Pancreas (tissue), 10 donors: Measurements from ENCODE around the gene TMEM45A. TPM values are rescaled to one million over a fixed set of nuclear protein-coding genes. Genes with fewer than 3 reads are reported as not detected.
A peak's percentile ranks its signal among the peaks of the same experiment; 100 is the strongest.
"Not testable (repeated sequence)": the region's sequence is repeated elsewhere in the genome, so short reads cannot be mapped to it uniquely, and the experiment has no call there.

Source experiments
- ATAC-seq, 4 donors: fragments of 200-7000 bp; cut with Tn5 transposase; one replicate each; pipeline versions ENCODE4 v1.8.0 to v1.9.1; 2020; ENCODE audit warnings: mild to moderate bottlenecking in 4 of 4, moderate library complexity in 4 of 4
- DNase-seq, 6 donors: peaks; one replicate each; pipeline ENCODE4 v3.0.0-alpha.2; 2020
- FAIRE-seq: peaks from 2 replicates; lab custom pipeline; 2012; peaks lifted over from hg19 to GRCh38; lab: Jason Lieb, UNC
- H3K27ac ChIP-seq, 4 donors: fragments of 200-600 bp; sonication (generic); 1 replicate in 3 of 4; 2 replicates in 1 of 4; pipeline versions ENCODE4 v1.5.0 to v1.8.0; 2020
- H3K27me3 ChIP-seq, 4 donors: fragments of 200-600 bp; one replicate each; pipeline ENCODE4 v1.8.0; 2021
- H3K36me3 ChIP-seq, 3 donors: fragments of 200-600 bp; sonication (generic) in 1 of 3; one replicate each; pipeline versions ENCODE4 v1.5.0 to v1.8.0; 2020 to 2021
- H3K4me1 ChIP-seq, 3 donors: fragments of 200-600 bp; one replicate each; pipeline ENCODE4 v1.8.0; 2021
- H3K4me3 ChIP-seq, 4 donors: fragments of 200-600 bp; sonication (generic) in 2 of 4; one replicate each; pipeline versions ENCODE4 v1.5.0 to v1.8.0; 2020 to 2021
- H3K9me3 ChIP-seq, 4 donors: fragments of 200-600 bp; one replicate each; pipeline ENCODE4 v1.8.0; 2021
- WGBS, 2 donors: extraction: QIAGEN DNeasy Blood & Tissue Kit; methylation state at CpG; one replicate each; pipeline ENCODE4 v1.1.7; 2013; 5-methylcytosine and 5-hydroxymethylcytosine counted together
- intact Hi-C, 3 donors: fragments of 100-400 bp; cut with DNase I; formaldehyde crosslinking; loops; one replicate each; pipeline versions ENCODE4 v1.11.1 to v1.14.2; 2022
- polyA plus RNA-seq, 2 donors: library from polyadenylated mRNA; stranded (reverse); fragments of 200-250 nt; gene quantifications; one replicate each; pipeline ENCODE4 v1.2.3, GENCODE V29; 2013
- total RNA-seq, 6 donors: library from RNA; stranded (reverse); fragmentation: NEBNext Ultra II Directional in 4 of 6; extraction: Animal tissue kit (Norgen Biotek cat#: 25700) in 4 of 6; gene quantifications; one replicate each; pipeline versions ENCODE4 v1.2.1 to v1.2.4, GENCODE V29; 2021 to 2023
- TF ChIP-seq, protein P1 (sequence below), 4 donors: fragments of 200-600 bp; sonication (generic) in 3 of 4; IDR thresholded peaks; one replicate each; pipeline versions ENCODE4 v1.5.0 to v1.8.0; 2021; ENCODE audit warnings: antibody characterized with exemption in 4 of 4
- donor health status: healthy with polysubstance abuse.
- donor health status: DM: no; HTN: no; CAD: no; lungs with moderate emphysema.
- donor health status: DM: no; HTN: no; CAD: no.
- donor health status: control.
- donor health status: control.
- donor health status: Bipolar disorder and iron deficiency.
- donor health status: DM: yes; HTN: yes; CAD: no.
- donor health status: DM: no; HTN: no; CAD: no.
- donor health status: DM: no; HTN: no; CAD: no.
- donor health status: DM: yes; HTN: yes; CAD: no.

TMEM45A gene
- total and polyA plus RNA-seq, 8 donors: 4.2 to 15.1 (median 8.6) TPM

GRCh38 chr3:100468676-100469075, 23.7 kb upstream of the TMEM45A start:
- no peaks in the 10 kb centered on the region for H3K36me3 ChIP-seq
- no peak overlapping the region for H3K27ac ChIP-seq
- DNase-seq: no peak
- ATAC-seq: no peak
- 91 to 96% methylated on average over 2 of the region's 2 CpGs for WGBS, 2 donors
- no peaks in the 10 kb centered on the region for H3K4me1 ChIP-seq
- H3K4me3 ChIP-seq: no peak overlapping the region
- no peak for FAIRE-seq
- TF ChIP-seq, protein P1, sequence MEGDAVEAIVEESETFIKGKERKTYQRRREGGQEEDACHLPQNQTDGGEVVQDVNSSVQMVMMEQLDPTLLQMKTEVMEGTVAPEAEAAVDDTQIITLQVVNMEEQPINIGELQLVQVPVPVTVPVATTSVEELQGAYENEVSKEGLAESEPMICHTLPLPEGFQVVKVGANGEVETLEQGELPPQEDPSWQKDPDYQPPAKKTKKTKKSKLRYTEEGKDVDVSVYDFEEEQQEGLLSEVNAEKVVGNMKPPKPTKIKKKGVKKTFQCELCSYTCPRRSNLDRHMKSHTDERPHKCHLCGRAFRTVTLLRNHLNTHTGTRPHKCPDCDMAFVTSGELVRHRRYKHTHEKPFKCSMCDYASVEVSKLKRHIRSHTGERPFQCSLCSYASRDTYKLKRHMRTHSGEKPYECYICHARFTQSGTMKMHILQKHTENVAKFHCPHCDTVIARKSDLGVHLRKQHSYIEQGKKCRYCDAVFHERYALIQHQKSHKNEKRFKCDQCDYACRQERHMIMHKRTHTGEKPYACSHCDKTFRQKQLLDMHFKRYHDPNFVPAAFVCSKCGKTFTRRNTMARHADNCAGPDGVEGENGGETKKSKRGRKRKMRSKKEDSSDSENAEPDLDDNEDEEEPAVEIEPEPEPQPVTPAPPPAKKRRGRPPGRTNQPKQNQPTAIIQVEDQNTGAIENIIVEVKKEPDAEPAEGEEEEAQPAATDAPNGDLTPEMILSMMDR (IDR thresholded peaks at IDR 0.05): no peak
- H3K27me3 ChIP-seq: no peaks in the 10 kb centered on the region
- H3K9me3 ChIP-seq: no peaks in the 10 kb centered on the region
- intact Hi-C loops: loop anchor here in 2 of 3 donors (10.0 kb wide), 2 partner anchors 116 to 126 kb away; no protein-coding TSS in a partner anchor

- H3K36me3 ChIP-seq: no peaks in the 10 kb centered on the region
- no peaks in the 10 kb centered on the region for H3K27me3 ChIP-seq
- H3K4me3 ChIP-seq: no peak overlapping the region
- WGBS, 2 donors: 96 to 100% methylated on average over 1 of the region's 1 CpG
- H3K4me1 ChIP-seq: no peaks in the 10 kb centered on the region
- intact Hi-C loops: no loop called here
- no peak overlapping the region for H3K27ac ChIP-seq
- ATAC-seq: no peak
- no peak for FAIRE-seq
- DNase-seq: no peak
- TF ChIP-seq, protein P1 (IDR thresholded peaks at IDR 0.05): no peak
- H3K9me3 ChIP-seq: no peaks in the 10 kb centered on the region
These were observed 21.5 kb upstream of the TMEM45A start for GRCh38 chr3:100470951-100471350.

DNA sequence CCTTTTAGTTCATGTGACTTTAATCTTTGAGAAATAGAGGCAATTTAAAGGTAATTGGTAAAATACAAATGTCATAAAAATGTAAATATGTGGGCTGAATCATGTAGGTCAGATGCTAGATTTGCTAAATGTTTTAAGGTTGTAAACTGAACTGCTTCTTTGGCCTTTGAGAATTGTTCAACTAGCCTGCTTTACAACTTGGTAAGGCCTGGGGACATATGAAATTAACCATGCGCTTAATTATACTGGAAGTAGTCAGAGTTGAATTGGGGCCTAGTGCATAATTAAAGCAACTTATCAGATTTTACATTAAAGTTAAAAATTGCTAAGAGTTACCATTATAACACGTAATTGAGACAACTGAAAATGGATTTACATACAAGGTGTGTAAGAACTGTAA, 21.0 kb upstream of the TMEM45A start:
- Histone ChIP-seq H3K36me3 (no peaks in the 10 kb centered on the region), H3K4me3 (no peak overlapping the region), H3K27ac (no peak overlapping the region), H3K27me3 (no peaks in the 10 kb centered on the region), H3K4me1 (no peaks in the 10 kb centered on the region), H3K9me3 (no peaks in the 10 kb centered on the region)
- DNase-seq (no peak), ATAC-seq (no peak), FAIRE-seq (no peak)
- 70 to 72% methylated on average over 2 of the region's 2 CpGs for WGBS, 2 donors
- TF ChIP-seq, protein P1 (IDR thresholded peaks at IDR 0.05): no peak
- intact Hi-C loops: no loop called here

DNA sequence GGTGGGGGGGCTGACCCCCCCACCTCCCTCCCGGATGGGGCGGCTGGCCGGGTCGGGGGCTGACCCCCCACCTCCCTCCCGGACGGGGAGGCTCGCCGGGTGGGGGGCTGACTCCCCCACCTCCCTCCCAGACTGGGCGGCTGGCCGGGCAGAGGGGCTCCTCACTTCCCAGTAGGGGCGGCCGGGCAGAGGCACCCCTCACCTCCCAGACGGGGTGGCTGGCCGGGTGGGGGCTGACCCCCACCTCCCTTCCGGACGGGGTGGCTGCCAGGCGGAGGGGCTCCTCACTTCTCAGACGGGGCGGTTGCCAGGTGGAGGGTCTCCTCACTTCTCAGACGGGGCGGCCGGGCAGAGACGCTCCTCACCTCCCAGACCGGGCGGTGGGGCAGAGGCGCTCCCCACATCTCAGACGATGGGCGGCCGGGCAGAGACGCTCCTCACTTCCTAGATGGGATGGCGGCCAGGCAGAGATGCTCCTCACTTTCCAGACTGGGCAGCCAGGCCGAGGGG, 14.5 kb upstream of the TMEM45A start:
- H3K27me3 ChIP-seq, H3K27ac ChIP-seq, H3K36me3 ChIP-seq, ATAC-seq, H3K4me1 ChIP-seq, H3K9me3 ChIP-seq, H3K4me3 ChIP-seq, FAIRE-seq, intact Hi-C loops: not testable (repeated sequence)
- 84 to 93% methylated on average over 29 to 32 of the region's 32 CpGs for WGBS, 2 donors
- DNase-seq: peak in 1 of 6 donors; percentile 42

DNA sequence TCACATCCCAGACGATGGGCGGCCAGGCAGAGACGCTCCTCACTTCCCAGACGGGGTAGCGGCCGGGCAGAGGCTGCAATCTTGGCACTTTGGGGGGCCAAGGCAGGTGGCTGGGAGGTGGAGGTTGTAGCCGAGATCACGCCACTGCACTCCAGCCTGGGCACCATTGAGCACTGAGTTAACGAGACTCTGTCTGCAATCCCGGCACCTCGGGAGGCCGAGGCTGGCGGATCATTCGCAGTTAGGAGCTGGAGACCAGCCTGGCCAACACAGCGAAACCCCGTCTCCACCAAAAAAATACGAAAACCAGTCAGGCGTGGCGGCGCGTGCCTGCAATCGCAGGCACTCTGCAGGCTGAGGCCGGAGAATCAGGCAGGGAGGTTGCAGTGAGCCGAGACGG, 13.9 kb upstream of the TMEM45A start:
- FAIRE-seq, H3K9me3 ChIP-seq, H3K27ac ChIP-seq, intact Hi-C loops, H3K27me3 ChIP-seq, H3K4me1 ChIP-seq, DNase-seq, H3K36me3 ChIP-seq, H3K4me3 ChIP-seq, ATAC-seq: not testable (repeated sequence)
- 87 to 91% methylated on average over 11 to 25 of the region's 25 CpGs for WGBS, 2 donors

GRCh38 chr3:100480081-100480480, 12.3 kb upstream of the TMEM45A start:
- no peak overlapping the region for H3K27ac ChIP-seq
- ATAC-seq: no peak
- intact Hi-C loops: no loop called here
- no peaks in the 10 kb centered on the region for H3K4me1 ChIP-seq
- H3K9me3 ChIP-seq: no peaks in the 10 kb centered on the region
- TF ChIP-seq, protein P1 (IDR thresholded peaks at IDR 0.05): no peak
- 82 to 85% methylated on average over 5 of the region's 5 CpGs for WGBS, 2 donors
- H3K36me3 ChIP-seq: no peaks in the 10 kb centered on the region
- no peaks in the 10 kb centered on the region for H3K27me3 ChIP-seq
- no peak for FAIRE-seq
- no peak overlapping the region for H3K4me3 ChIP-seq
- no peak for DNase-seq
